Head of caudate nucleus (tissue), 42 donors: ENCODE results near the gene ZNF519.
"Not testable (repeated sequence)": the region's sequence is repeated elsewhere in the genome, so short reads cannot be mapped to it uniquely, and the experiment has no call there.

Experiments used
- DNase-seq, 42 donors: peaks; one replicate each; pipeline versions ENCODE4 v3.0.0 to v3.0.0-alpha.2; 2020 to 2021; ENCODE audit warnings: mixed read lengths in 7 of 42
- intact Hi-C: fragments of 100-400 bp; cut with DNase I; formaldehyde crosslinking; loops from one replicate; pipeline ENCODE4 v1.15.0; 2022

Gene ZNF519

DNA sequence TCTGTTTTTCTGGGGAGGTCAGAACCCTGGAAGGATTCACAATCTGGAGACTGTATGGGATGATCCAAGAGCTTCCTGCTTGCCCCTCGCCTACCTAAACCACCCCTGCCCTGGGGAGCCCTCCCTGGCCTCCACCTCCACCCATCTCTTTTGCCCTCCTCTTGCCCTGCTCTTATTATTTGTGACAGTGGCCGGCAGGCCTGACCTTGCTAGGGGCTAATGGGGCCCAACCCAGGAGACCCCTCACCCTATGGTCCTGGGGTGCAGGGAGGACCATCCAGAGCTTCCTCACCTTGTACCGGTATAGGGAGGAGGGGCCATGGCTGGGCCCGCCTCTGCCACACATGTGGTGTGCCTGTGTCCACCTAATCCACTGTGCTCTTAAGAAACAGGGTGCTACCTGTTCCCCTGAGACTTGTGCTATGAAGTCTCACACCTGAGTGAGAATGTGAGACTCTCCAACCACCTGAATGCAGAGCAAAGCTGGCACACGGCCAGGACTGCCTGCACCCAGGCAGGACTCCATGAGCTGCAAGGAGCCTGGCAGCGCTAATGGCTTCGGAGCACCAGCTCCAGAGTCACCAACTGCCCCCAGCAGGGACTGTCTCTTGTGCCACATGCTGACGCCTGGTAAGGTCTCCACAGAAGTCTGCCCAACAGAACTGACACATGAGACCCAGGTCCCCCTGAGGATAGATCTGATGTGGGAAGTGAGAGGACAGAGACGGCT, 17.1 kb upstream of the ZNF519 start:
- intact Hi-C loops, DNase-seq: not testable (repeated sequence)

DNA sequence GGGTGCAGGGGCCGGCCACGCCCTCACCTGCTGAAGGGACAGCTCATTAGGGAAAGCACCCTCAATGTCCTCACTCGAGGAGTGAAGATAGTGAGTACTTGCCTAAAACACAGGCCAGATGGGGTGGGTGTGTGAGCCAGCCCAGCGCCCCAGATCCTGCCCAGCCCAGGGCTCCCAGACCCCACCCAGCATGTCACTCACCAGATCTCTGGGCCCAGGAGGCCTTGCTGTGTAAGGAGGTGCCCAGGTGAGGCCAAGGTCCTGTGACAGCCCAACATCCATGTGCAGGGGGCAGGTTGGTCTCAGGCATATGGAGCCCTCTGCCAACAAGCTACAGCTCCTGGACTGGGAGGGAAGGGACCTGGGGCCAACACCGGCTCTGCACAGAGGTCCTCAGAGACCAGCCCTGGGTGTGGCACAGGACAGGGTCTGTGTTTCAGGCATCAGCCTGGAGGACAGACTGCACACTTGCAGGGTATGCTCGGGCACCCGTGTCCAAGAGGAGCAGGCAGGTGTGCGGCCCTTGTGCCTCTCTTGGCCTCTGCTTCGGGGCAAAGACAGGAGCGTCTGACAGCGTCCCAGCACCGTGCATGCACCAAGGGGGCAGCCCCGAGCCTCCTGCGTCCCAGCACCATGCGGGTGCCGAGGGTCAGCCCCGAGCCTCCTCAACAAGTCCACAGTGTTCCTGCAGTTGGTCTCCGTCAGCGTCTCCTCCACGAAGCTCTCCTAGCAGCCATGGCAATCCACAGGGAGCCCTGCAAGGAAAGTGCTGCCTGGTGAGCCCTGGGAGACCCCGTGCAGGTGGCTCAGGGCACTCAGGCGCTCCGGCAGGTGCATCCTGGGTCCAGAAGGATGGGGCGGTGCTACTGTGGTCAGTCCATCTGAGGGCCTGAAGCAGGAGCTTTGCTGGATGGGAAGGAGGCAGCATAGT, 16.0 kb upstream of the ZNF519 start:
- intact Hi-C loops, DNase-seq: not testable (repeated sequence)

DNA sequence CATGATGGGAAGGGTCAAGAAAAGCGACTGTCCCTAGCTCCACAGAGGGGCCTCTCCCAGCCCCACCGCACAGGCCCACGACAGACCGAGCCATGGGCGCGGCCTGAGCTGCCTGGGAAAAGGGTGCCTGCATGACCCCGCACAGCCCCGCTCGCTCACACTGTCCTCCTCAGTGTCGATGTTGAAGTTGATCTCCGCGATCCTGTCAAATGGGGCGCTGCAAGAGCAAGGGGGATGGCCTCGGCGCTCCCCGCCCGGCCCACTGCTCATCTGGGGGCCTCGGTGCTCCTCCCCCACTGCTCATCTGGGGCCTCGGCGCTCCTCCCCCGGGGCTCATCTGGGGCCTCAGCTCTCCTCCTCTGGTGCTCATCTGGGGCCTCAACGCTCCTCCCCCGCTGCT, 14.5 kb upstream of the ZNF519 start:
- intact Hi-C loops, DNase-seq: not testable (repeated sequence)

DNA sequence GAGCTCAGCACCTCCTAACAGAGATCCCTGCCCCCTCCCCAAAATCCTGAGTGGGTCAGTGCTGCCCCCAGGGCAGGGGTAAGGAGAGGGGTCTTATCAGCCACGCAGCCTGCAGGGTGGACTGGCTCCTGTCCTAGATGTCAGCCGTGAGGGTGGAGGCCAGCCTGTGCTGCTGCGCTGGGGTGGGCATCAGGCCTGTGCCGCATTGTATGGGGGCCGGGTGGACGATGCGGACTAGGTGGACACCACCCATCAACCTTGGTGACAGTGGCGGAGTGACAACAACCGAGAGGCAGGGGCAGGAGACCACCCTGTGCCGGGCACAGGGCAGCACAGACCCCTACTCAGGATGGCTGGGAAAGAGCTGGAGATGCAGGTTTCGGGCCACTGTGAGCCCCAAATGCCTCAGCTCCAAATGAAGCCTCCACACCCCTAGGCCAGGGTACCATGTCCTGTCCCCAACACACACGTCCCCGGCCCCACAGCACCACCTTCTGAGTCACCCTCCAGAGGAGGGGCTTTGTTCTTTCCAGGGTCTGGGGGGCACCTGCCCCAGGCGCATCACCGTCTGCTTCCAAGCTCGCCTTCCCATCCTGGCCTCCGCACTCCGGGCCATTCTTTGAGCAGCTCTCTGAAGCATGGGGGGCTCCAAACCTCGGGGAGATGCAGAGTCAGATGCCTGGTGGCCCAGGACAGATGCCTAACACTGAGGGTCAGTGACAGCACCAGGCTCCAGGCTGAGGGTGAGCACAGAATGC, 13.5 kb upstream of the ZNF519 start:
- DNase-seq, intact Hi-C loops: not testable (repeated sequence)

DNA sequence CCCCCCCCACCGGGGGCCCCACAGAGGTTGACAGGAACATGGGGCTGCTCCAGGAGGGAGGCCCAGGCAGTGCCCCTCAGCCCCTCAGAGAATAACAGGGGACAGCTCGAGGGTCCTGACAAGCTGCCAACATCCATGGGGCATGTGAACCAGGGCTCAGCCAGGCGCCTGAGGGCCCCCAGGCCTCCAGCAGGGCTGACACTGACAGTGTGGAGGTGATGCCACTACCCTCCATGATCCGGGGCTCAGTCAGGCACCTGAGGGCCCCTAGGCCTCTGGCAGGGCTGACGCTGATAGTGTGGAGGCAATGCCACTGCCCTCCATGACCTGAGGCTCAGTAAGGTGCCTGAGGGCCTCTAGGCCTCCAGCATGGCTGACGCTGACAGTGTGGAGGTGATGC, 12.8 kb upstream of the ZNF519 start:
- DNase-seq, intact Hi-C loops: not testable (repeated sequence)

DNA sequence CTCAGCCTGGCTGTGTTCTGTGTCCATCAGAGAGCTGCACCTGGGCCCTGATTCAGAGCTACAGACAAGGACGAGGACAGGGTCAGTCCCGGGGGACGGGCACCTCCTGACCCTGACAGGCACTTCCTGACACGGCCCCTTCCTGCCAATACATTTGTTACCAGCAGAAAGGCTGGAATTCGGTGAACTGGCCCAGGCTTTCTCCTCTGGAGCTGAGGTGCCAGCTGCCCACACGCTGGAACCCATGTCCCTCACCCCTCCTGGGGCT, 12.3 kb upstream of the ZNF519 start:
- intact Hi-C loops, result no loop called here
- DNase-seq, result no peak

DNA sequence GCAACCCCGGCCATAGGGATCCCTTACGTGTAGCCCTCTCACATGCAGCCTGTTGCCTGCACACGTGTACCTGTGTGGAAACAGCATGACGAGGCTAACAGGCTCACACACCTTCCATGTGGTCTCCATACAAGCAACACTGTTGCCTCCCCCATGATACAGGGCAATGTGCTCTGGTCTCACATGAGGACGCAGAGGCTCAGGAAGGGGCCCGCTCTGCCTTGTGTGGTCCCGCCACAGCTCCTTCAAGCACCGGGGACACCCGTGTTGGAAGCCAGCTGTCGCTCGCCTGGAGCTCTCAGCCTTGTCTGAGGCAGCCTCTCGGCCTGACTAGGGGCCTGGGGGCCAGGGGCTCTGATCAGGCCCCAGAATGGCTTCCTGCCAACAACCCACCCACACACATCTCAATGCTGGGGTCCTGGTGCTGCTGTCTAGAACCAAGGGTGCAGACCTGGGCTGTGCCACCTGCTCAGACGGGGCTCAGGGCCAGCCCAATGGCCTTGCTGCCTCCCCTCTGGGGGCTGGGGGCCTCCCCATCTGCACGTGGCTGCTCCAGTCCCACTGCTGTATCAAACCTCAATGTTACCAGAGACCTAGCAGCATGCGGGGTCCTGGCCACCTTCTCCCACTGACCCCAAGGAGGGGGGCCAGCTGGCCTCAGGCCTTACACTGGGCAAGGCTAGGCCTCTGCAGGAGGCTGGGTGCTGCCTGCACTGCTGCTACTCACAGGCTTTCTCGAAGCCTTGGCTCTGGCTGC, 11.8 kb upstream of the ZNF519 start:
- intact Hi-C loops, result not testable (repeated sequence)

DNA sequence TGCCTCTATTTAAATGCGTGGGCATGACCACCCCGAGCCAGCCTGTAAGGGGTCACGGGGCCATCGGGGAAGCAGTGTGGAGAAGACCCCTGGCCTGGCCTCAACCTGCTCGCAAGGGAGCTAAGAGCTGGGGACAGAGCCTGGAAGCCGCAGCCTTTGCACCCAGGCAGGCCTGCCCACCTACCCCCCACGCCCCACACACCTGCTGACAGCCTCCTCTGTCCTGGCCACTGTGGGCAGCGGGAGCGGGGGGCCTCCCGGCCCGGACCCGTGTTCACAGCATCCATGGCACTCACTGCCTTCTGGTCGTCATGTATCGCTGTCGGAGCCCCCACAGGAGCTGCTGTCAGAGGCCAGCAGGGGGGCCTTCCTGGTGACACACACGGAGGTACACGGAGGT, 11.2 kb upstream of the ZNF519 start:
- intact Hi-C loops, DNase-seq: not testable (repeated sequence)

More for the DNA sequence above, 11.8 kb upstream of the ZNF519 start:
- DNase-seq, result not testable (repeated sequence)

DNA sequence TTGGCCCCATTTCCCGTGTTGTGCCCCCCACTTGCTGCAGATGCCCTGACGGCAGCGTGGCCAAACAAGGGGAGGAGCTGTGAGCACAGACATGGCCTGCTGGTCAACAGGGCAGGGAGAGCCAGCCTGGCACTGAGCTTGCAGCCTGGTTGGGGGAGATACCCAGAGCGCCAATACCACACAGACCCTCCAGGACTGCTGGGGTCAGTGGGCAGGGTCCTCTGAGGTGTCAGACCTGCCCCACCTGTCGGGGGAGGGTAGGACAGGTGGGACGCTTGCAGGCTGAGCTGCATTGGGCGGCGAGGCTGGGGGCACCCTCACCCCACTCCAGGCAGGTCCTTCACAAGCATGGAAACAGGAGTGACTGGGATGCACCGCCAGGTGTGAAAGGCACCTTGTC, 9.9 kb upstream of the ZNF519 start:
- intact Hi-C loops, DNase-seq: not testable (repeated sequence)

DNA sequence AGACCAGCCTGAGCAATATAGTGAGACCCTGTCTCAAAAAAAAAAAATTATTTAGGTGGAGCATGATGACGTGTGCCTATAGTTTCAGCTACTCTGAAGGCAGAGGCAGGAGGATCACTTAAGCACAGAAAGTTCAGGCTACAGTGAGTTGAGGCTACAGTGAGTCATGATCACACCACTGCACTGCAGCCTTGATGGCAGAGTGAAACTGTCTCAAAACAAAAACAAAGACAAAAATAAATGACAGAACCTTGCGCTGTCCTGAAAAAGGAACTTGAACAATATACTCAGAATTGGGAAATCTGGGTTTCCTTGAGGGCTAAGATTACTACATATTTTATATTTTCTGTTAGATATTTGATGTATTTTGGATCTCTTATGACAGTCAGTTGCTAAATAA, 7.3 kb upstream of the ZNF519 start:
- DNase-seq, intact Hi-C loops: not testable (repeated sequence)

DNA sequence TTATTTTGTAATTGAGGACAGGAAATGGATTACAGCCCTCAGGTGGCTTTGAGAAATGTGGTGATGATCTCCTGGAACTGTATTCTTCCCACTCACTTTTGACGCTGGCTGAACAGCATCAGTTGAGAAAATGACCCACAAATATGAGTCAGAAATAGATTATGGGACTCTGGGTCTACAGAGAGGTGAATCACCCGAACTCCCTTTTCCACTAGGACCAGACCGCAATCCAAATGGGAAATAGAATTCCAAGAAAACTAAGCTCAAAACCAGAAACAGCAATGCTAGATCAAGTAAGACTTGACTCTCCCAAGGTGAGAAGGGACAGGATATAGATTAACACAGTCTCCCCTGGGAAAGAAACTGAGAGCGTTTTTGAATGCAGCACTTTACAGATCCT, 5.7 kb upstream of the ZNF519 start:
- intact Hi-C loops, result not testable (repeated sequence)

DNA sequence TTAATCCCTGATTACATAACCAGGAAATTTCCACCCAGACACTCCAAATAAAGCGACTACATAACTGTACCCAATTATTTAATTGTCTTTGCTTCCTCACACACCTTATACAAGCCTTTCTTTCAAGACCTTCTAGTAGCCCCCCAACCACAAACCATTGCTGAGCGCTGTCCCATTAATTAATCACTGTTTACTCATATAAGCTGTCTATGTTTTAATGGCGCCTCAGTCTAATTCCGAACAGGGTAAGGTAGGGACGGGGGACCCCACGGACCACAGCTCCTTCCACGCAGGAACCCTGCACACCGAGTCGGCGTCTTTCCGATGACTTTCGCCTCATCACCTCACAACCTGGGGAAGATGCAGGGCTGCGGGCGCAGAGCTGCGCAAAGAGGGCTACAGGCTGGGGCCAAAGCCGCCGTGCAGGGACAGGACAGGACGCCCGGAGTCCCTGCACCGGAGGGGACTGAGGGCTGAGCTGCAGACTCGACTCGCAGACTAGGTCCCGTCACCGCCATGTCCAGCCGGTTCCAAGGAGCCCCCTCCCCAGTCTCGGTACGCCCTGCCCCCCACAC, 452 bp downstream of the ZNF519 start:
- intact Hi-C loops, result not testable (repeated sequence)
- peak in 2 of 42 donors; percentile 7 to 24 for DNase-seq

More for the DNA sequence above, 5.7 kb upstream of the ZNF519 start:
- DNase-seq, result not testable (repeated sequence)

DNA sequence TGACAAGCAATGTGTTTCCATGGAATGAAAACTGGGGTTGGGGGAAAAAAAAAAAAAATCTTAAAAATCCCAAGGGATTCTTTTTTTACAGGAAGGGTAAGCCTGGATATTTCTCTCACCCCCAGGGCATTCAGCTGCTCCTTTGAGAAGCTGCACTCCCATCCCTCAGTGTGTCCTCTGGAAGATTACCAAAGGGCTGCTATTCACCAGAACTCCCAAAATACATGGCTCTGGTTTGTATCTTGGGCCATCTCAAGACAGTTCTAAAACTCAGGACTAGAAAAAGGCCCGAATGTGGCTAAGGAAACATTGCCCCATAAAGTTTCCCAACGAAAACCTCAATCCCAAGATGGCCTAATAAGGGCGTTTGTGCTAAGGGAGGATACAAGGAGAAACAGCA, 1.4 kb downstream of the ZNF519 start:
- intact Hi-C loops, DNase-seq: not testable (repeated sequence)

DNA sequence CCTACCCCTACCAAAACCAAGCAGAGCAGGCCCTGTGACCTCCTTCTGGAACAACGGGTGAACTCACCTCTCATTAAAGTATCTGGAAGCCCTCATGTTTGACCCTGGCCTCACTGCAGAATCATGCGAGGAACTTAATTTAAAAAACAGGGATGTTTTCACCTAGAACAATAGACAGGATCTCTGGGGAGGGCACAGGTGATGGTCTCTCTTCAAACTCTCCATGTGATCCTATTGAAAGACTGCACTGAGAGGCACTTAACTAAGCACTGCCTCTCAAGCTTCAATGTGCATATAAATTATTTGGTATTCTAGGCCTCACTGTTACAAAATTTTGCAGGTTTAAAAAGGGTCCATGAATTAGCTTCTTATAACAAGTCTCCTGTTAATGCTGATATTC, 7.5 kb downstream of the ZNF519 start:
- intact Hi-C loops, result no loop called here
- no peak for DNase-seq

DNA sequence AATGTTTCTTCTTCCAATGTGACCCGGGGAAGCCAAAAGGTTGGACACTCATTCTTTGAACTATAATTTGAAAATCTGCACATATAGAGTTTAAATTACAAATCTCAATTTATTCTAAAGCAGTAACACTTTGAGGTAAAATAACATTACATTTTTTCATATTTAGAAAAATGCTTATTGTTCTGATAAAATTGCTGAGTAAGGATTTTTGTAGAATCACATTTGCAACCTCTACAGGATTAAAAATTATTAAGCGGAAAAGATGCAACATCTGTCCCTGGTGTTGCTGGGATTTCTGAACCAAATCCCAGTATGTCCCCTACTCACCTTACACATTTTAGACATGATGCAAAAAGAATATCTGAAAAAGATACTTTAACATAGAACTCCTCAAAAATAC, 10.1 kb downstream of the ZNF519 start:
- intact Hi-C loops, result no loop called here
- no peak for DNase-seq

DNA sequence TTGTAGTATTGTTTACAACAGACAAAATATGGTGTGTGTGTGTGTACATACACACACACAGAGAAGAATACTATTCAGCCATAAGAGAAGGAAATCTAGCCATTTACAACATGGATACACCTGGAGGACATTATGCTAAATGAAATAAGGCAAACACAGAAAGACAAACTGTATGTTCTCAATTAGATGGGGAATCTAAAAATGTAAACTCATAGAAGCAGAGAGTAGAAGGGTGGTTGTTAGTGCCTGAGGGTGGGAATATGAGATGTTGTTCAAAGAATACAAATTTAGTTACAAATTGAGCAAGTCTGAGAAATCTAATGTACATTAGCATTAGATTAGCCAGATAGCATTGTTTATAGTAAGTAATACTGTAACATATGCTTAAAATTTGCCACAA, 11.3 kb downstream of the ZNF519 start:
- intact Hi-C loops, result no loop called here

DNA sequence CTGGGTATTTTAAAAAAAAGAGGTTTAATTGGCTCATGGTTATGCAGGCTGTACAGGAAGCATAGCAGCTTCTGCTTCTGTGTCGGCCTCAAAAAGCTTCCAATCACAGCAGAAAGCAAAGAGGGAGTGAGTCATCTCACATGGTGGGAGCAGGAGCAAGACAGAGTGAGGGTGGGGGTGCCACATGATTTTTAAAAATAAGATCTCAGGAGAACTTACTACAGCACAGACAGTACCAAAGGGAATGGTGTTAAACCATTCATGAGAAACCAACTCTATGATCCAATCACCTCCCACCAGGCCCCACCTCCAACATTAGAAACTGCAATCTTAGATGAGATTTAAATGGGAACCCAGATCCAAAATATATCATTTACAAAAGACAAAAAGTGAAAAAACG, 14.6 kb downstream of the ZNF519 start:
- peak in 40 of 42 donors; percentile 5 to 92 (median 58) for DNase-seq
- intact Hi-C loops, result no loop called here

More for the DNA sequence above, 11.3 kb downstream of the ZNF519 start:
- DNase-seq, result no peak

DNA sequence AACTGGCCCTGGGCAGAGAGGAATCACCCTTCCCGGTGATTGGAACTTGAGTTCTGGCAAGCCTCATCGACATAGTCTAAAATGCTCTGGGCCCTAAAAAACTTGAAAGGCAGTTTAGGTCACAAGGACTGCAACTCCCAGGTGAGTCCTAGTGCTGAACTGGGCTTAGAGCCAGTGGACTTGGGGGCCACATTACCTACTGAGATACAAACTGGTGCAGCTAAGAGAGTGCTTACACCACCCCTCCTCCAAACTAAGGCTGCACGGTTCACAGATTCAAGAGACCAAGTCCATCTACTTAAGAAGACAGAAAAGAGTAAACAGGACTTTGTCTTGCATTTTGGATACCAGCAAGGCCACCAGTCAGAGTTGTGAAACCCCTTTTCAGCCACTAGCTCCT, 25.3 kb downstream of the ZNF519 start:
- intact Hi-C loops, result no loop called here
- DNase-seq, result no peak
